Measurements from ENCODE around the gene HES5. TPM values are rescaled to one million over a fixed set of nuclear protein-coding genes. Genes with fewer than 3 reads are reported as not detected.

HES5 gene
- polyA plus RNA-seq, 1 of the 3 experiments (the other 2 are of a cell fraction), result 0.03 TPM

GRCh38 chr1:2482588-2482987 is 47.5 kb downstream of the HES5 start:
- CTCF ChIA-PET, result interaction anchor here (0.5 to 3.4 kb wide), 8 partner anchors 9 to 68 kb away, joined by 3 to 26 read pairs (median 4); no protein-coding TSS in a partner anchor
- no peaks in the 10 kb centered on the region for H3K9me3 ChIP-seq
- H2AFZ ChIP-seq (ENCODE audit: low read depth), result no peak overlapping the region
- TF ChIP-seq SMC3 (IDR thresholded peaks at IDR 0.05; ENCODE audit: low read depth, low read length), result no peak
- peak; percentile 88 for TF ChIP-seq REST (IDR thresholded peaks at IDR 0.05; ENCODE audit: low read depth, low read length)
- POLR2A ChIA-PET, result interaction anchor here (2.7 kb wide), 1 partner anchor 61 kb away, joined by 24 read pairs; no protein-coding TSS in a partner anchor
- H3K27ac ChIP-seq (ENCODE audit: low read depth in 2 of 2, low read length in 1 of 2), result peak overlapping the region in 1 of 2 experiments; percentile 96; a peak in 2 of 4 replicates
- no CpG with 5 or more reads among the region's 11 CpGs for WGBS (ENCODE audit: low lambda C conversion rate)
- H3K4me3 ChIP-seq (ENCODE audit: low read depth in 2 of 2, low read length in 1 of 2), result no peak overlapping the region
- no peaks in the 10 kb centered on the region for H3K9me2 ChIP-seq
- H3K79me2 ChIP-seq (ENCODE audit: insufficient read depth), result no peaks in the 10 kb centered on the region
- H3K4me2 ChIP-seq, result no peak overlapping the region
- H3K4me1 ChIP-seq (ENCODE audit: control insufficient read depth in 1 of 2, insufficient read depth in 2 of 2, low read depth in 1 of 2, low read length in 1 of 2), result peaks cover 0 to 60% of the 10 kb centered on the region in 2 experiments; a peak in 1 of 4 replicates
- no peaks in the 10 kb centered on the region for H3K36me3 ChIP-seq (replicated peaks in 1 of 2; ENCODE audit: control insufficient read depth in 1 of 2, insufficient read depth in 2 of 2, low read length in 1 of 2)
- no peak overlapping the region for H3K9ac ChIP-seq
- no peaks in the 10 kb centered on the region for H3K27me3 ChIP-seq (ENCODE audit: insufficient read depth)
- DNase-seq, result no peak
- H3F3A ChIP-seq (replicated peaks; ENCODE audit: insufficient read depth), result no peaks in the 10 kb centered on the region
- H4K20me1 ChIP-seq (ENCODE audit: insufficient read depth), result no peaks in the 10 kb centered on the region

GRCh38 chr1:2481885-2482284 is 48.2 kb downstream of the HES5 start:
- POLR2A ChIA-PET, result interaction anchor here (1.2 to 2.7 kb wide), 5 partner anchors 11 to 61 kb away, joined by 3 to 24 read pairs (median 7); partner anchors contain the start of gene PANK4
- no peaks in the 10 kb centered on the region for H3K79me2 ChIP-seq (ENCODE audit: insufficient read depth)
- TF ChIP-seq, protein P1, sequence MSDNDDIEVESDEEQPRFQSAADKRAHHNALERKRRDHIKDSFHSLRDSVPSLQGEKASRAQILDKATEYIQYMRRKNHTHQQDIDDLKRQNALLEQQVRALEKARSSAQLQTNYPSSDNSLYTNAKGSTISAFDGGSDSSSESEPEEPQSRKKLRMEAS (IDR thresholded peaks at IDR 0.05; ENCODE audit: low read depth), result no peak
- TF ChIP-seq USF2 (IDR thresholded peaks at IDR 0.05; ENCODE audit: borderline replicate concordance, low read depth, low read length) (no peak; the same call in 1 of the 2 replicates), ELF1 (IDR thresholded peaks at IDR 0.05) (no peak), IRF3 (IDR thresholded peaks at IDR 0.05; ENCODE audit: low read depth, low read length) (no peak), CHD2 (IDR thresholded peaks at IDR 0.05; ENCODE audit: low read length, partially characterized antibody) (peak; percentile 34), RXRA (IDR thresholded peaks at IDR 0.05; ENCODE audit: borderline replicate concordance, low read depth) (no peak), GABPA (IDR thresholded peaks at IDR 0.05; ENCODE audit: low read depth) (no peak), ZBTB33 (IDR thresholded peaks at IDR 0.05; ENCODE audit: borderline replicate concordance, low read depth) (no peak), SMC3 (IDR thresholded peaks at IDR 0.05; ENCODE audit: low read depth, low read length) (peak; percentile 6; the same call in 1 of the 2 replicates), NRF1 (IDR thresholded peaks at IDR 0.05; ENCODE audit: low read depth, low read length) (no peak), RFX5 (IDR thresholded peaks at IDR 0.05; ENCODE audit: low read length) (no peak), FOXM1 (IDR thresholded peaks at IDR 0.05; ENCODE audit: low read depth) (no peak)
- TF ChIP-seq, protein P2, sequence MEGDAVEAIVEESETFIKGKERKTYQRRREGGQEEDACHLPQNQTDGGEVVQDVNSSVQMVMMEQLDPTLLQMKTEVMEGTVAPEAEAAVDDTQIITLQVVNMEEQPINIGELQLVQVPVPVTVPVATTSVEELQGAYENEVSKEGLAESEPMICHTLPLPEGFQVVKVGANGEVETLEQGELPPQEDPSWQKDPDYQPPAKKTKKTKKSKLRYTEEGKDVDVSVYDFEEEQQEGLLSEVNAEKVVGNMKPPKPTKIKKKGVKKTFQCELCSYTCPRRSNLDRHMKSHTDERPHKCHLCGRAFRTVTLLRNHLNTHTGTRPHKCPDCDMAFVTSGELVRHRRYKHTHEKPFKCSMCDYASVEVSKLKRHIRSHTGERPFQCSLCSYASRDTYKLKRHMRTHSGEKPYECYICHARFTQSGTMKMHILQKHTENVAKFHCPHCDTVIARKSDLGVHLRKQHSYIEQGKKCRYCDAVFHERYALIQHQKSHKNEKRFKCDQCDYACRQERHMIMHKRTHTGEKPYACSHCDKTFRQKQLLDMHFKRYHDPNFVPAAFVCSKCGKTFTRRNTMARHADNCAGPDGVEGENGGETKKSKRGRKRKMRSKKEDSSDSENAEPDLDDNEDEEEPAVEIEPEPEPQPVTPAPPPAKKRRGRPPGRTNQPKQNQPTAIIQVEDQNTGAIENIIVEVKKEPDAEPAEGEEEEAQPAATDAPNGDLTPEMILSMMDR (IDR thresholded peaks at IDR 0.05), result no peak
- TF ChIP-seq, protein P3, sequence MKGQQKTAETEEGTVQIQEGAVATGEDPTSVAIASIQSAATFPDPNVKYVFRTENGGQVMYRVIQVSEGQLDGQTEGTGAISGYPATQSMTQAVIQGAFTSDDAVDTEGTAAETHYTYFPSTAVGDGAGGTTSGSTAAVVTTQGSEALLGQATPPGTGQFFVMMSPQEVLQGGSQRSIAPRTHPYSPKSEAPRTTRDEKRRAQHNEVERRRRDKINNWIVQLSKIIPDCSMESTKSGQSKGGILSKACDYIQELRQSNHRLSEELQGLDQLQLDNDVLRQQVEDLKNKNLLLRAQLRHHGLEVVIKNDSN (IDR thresholded peaks at IDR 0.05; ENCODE audit: borderline replicate concordance, low read depth), result peak; percentile 56; the same call in 1 of the 2 replicates

More at GRCh38 chr1:2481885-2482284, 48.2 kb downstream of the HES5 start:
- Histone ChIP-seq H3K36me3 (replicated peaks in 1 of 2; ENCODE audit: control insufficient read depth in 1 of 2, insufficient read depth in 2 of 2, low read length in 1 of 2) (no peaks in the 10 kb centered on the region), H2AFZ (ENCODE audit: low read depth) (no peak overlapping the region), H4K20me1 (ENCODE audit: insufficient read depth) (no peaks in the 10 kb centered on the region), H3K27me3 (ENCODE audit: insufficient read depth) (no peaks in the 10 kb centered on the region), H3K4me2 (no peak overlapping the region), H3K27ac (ENCODE audit: low read depth in 2 of 2, low read length in 1 of 2) (peak overlapping the region in 1 of 2 experiments; percentile 96; a peak in 2 of 4 replicates), H3K4me3 (ENCODE audit: low read depth in 2 of 2, low read length in 1 of 2) (no peak overlapping the region), H3K9me2 (no peaks in the 10 kb centered on the region), H3K4me1 (ENCODE audit: control insufficient read depth in 1 of 2, insufficient read depth in 2 of 2, low read depth in 1 of 2, low read length in 1 of 2) (peaks cover 0 to 67% of the 10 kb centered on the region in 2 experiments; a peak in 1 of 4 replicates), H3F3A (replicated peaks; ENCODE audit: insufficient read depth) (no peaks in the 10 kb centered on the region), H3K9ac (no peak overlapping the region), H3K9me3 (no peaks in the 10 kb centered on the region)
- CTCF ChIA-PET, result interaction anchor here (0.5 to 3.4 kb wide), 7 partner anchors 10 to 67 kb away, joined by 3 to 26 read pairs (median 9); no protein-coding TSS in a partner anchor
- peak; percentile 89 for DNase-seq
- 40% methylated on average over 2 of the region's 10 CpGs for WGBS (ENCODE audit: low lambda C conversion rate)

Data from SK-N-SH (cell line).